Osteocyte (in vitro differentiated cells): ENCODE data around the gene SEZ6L. TPM values are rescaled to one million over a fixed set of nuclear protein-coding genes. Genes with fewer than 3 reads are reported as not detected.

Experiments used
- DNase-seq: peaks from one replicate; pipeline ENCODE4 v3.0.0; 2021; ENCODE audit warnings: mixed read lengths; ENCODE audit not compliant: unreplicated experiment; ENCODE audit errors: extremely low spot score
- H3K27ac Mint-ChIP-seq: one replicate; pipeline ENCODE4 v1.8.0; 2021; ENCODE audit warnings: mild to moderate bottlenecking, mixed read lengths; ENCODE audit not compliant: unreplicated experiment
- H3K27me3 Mint-ChIP-seq: one replicate; pipeline ENCODE4 v1.8.0; 2021; ENCODE audit warnings: mixed read lengths; ENCODE audit not compliant: unreplicated experiment
- H3K36me3 Mint-ChIP-seq: one replicate; pipeline ENCODE4 v1.8.0; 2021; ENCODE audit warnings: mixed read lengths; ENCODE audit not compliant: unreplicated experiment
- H3K4me1 Mint-ChIP-seq: one replicate; pipeline ENCODE4 v1.8.0; 2021; ENCODE audit warnings: mixed read lengths; ENCODE audit not compliant: unreplicated experiment
- H3K4me3 Mint-ChIP-seq: one replicate; pipeline ENCODE4 v1.8.0; 2021; ENCODE audit warnings: mild to moderate bottlenecking, moderate library complexity, mixed read lengths; ENCODE audit not compliant: unreplicated experiment
- H3K9me3 Mint-ChIP-seq: one replicate; pipeline ENCODE4 v1.8.0; 2021; ENCODE audit warnings: mixed read lengths; ENCODE audit not compliant: unreplicated experiment
- CTCF ChIP-seq: fragments of 200-600 bp; sonication (generic); IDR thresholded peaks from 2 replicates; pipeline ENCODE4 v1.5.0; 2021; ENCODE audit warnings: antibody characterized with exemption, mild to moderate bottlenecking, moderate library complexity
- total RNA-seq: library from RNA; stranded (reverse); gene quantifications from 2 replicates; pipeline ENCODE4 v1.2.1, GENCODE V29; 2021

Gene SEZ6L
- total RNA-seq, 1 donor from 2014 or later, result not detected

GRCh38 chr22:26357813-26358212 lies 188.6 kb downstream of the SEZ6L start:
- no peak for TF ChIP-seq CTCF
- H3K4me1 Mint-ChIP-seq, result peaks cover 6% of the 10 kb centered on the region
- no peak overlapping the region for H3K27ac Mint-ChIP-seq
- H3K9me3 Mint-ChIP-seq, result no peaks in the 10 kb centered on the region
- no peaks in the 10 kb centered on the region for H3K36me3 Mint-ChIP-seq
- H3K27me3 Mint-ChIP-seq, result peaks cover 33% of the 10 kb centered on the region
- no peak overlapping the region for H3K4me3 Mint-ChIP-seq
- DNase-seq, result no peak

- Mint-ChIP-seq H3K4me1 (peaks cover 6% of the 10 kb centered on the region), H3K27me3 (peaks cover 25% of the 10 kb centered on the region), H3K27ac (no peak overlapping the region), H3K4me3 (no peak overlapping the region), H3K36me3 (no peaks in the 10 kb centered on the region), H3K9me3 (no peaks in the 10 kb centered on the region)
- no peak for TF ChIP-seq CTCF
- DNase-seq, result no peak
Observed at GRCh38 chr22:26359156-26359555, 189.9 kb downstream of the SEZ6L start.

GRCh38 chr22:26360169-26360885 lies 191.1 kb downstream of the SEZ6L start:
- TF ChIP-seq CTCF, result peak; percentile 90
- H3K9me3 Mint-ChIP-seq, result no peaks in the 10 kb centered on the region
- no peaks in the 10 kb centered on the region for H3K36me3 Mint-ChIP-seq
- no peak overlapping the region for H3K27ac Mint-ChIP-seq
- DNase-seq, result peak; percentile 88
- peaks cover 15% of the 10 kb centered on the region for H3K27me3 Mint-ChIP-seq
- no peak overlapping the region for H3K4me3 Mint-ChIP-seq
- peaks cover 6% of the 10 kb centered on the region for H3K4me1 Mint-ChIP-seq

- peaks cover 6% of the 10 kb centered on the region for H3K4me1 Mint-ChIP-seq
- no peaks in the 10 kb centered on the region for H3K9me3 Mint-ChIP-seq
- TF ChIP-seq CTCF, result no peak
- no peak for DNase-seq
- H3K27me3 Mint-ChIP-seq, result peaks cover 15% of the 10 kb centered on the region
- H3K27ac Mint-ChIP-seq, result no peak overlapping the region
- no peaks in the 10 kb centered on the region for H3K36me3 Mint-ChIP-seq
- no peak overlapping the region for H3K4me3 Mint-ChIP-seq
Observed at GRCh38 chr22:26362471-26362870, 193.2 kb downstream of the SEZ6L start.

GRCh38 chr22:26364066-26365015 lies 195.1 kb downstream of the SEZ6L start:
- H3K27ac Mint-ChIP-seq, result no peak overlapping the region
- H3K36me3 Mint-ChIP-seq, result no peaks in the 10 kb centered on the region
- peaks cover 6% of the 10 kb centered on the region for H3K4me1 Mint-ChIP-seq
- H3K9me3 Mint-ChIP-seq, result no peaks in the 10 kb centered on the region
- H3K27me3 Mint-ChIP-seq, result peaks cover 20% of the 10 kb centered on the region
- peak; percentile 79 for TF ChIP-seq CTCF
- DNase-seq, result no peak
- H3K4me3 Mint-ChIP-seq, result no peak overlapping the region
